PC-9 (cell line): Measurements from ENCODE around the gene C2orf15. TPM values are rescaled to one million over a fixed set of nuclear protein-coding genes. Genes with fewer than 3 reads are reported as not detected.
"Not testable (repeated sequence)": the region's sequence is repeated elsewhere in the genome, so short reads cannot be mapped to it uniquely, and the experiment has no call there.

ENCODE experiments used
- BruUV-seq: library from RNA; stranded (reverse); fragments of 400-500 nt; replicated peaks from 2 replicates; lab custom pipeline; 2021; lab: Mats Ljungman, UMichigan
- CTCF ChIA-PET: fragments of 300-600 bp; sonication (Branson Sonifier 250); formaldehyde crosslinking; loops from one replicate; lab custom pipeline; 2022; ENCODE audit warnings: antibody characterized with exemption; lab: Charles Lee
- POLR2A ChIA-PET: fragments of 300-600 bp; sonication (Branson Sonifier 250); formaldehyde crosslinking; loops from one replicate; lab custom pipeline; 2022; ENCODE audit warnings: antibody characterized with exemption; ENCODE audit not compliant: unreplicated experiment; lab: Charles Lee
- DNase-seq, 2 experiments: peaks; one replicate each; pipeline versions ENCODE4 v3.0.0 to v3.0.0-alpha.2; 2015 to 2022; ENCODE audit warnings: mixed read lengths in 1 of 2
- H2AFZ ChIP-seq: fragments of 200-600 bp; sonication (generic); 2 replicates; pipeline ENCODE4 v1.8.1; 2017; ENCODE audit warnings: antibody characterized with exemption
- H3F3A ChIP-seq: fragments of 200-600 bp; sonication (generic); 2 replicates; pipeline ENCODE4 v1.8.1; 2017; ENCODE audit warnings: antibody characterized with exemption, mild to moderate bottlenecking, low read depth; ENCODE audit not compliant: insufficient read depth
- H3K27ac ChIP-seq: fragments of 200-600 bp; sonication (generic); 2 replicates; pipeline ENCODE4 v1.6.1; 2016; ENCODE audit warnings: mixed run types
- H3K27me3 ChIP-seq: fragments of 200-600 bp; sonication (generic); 2 replicates; pipeline ENCODE4 v1.6.1; 2016; ENCODE audit warnings: low read depth, mixed run types; ENCODE audit not compliant: insufficient read depth
- H3K36me3 ChIP-seq: fragments of 200-600 bp; sonication (generic); 2 replicates; pipeline ENCODE4 v1.6.1; 2016; ENCODE audit warnings: low read depth, mixed run types
- H3K4me1 ChIP-seq: fragments of 200-600 bp; sonication (generic); replicated peaks from 2 replicates; pipeline ENCODE4 v1.6.1; 2016; ENCODE audit warnings: mixed run types; ENCODE audit not compliant: insufficient read depth
- H3K4me2 ChIP-seq: fragments of 200-600 bp; sonication (generic); 2 replicates; pipeline ENCODE4 v1.6.1; 2017; ENCODE audit warnings: mixed run types
- H3K4me3 ChIP-seq: fragments of 200-600 bp; sonication (generic); 2 replicates; pipeline ENCODE4 v1.6.1; 2016; ENCODE audit warnings: mixed run types
- H3K79me2 ChIP-seq: fragments of 200-600 bp; sonication (generic); 2 replicates; pipeline ENCODE4 v1.6.1; 2017; ENCODE audit warnings: low read depth, mixed run types
- H3K9me2 ChIP-seq: fragments of 200-600 bp; sonication (generic); 2 replicates; pipeline ENCODE4 v1.8.1; 2017; ENCODE audit warnings: mild to moderate bottlenecking; ENCODE audit not compliant: insufficient read depth
- H3K9me3 ChIP-seq: fragments of 200-600 bp; sonication (generic); 2 replicates; pipeline ENCODE4 v1.8.1; 2016; ENCODE audit warnings: low read depth; ENCODE audit not compliant: insufficient read depth
- H4K20me1 ChIP-seq: fragments of 200-600 bp; sonication (generic); 2 replicates; pipeline ENCODE4 v1.8.1; 2017; ENCODE audit not compliant: insufficient read depth
- CTCF ChIP-seq: fragments of 200-600 bp; sonication (generic); conservative IDR thresholded peaks from 2 replicates; pipeline ENCODE4 v1.6.1; 2017; ENCODE audit warnings: mixed run types, antibody characterized with exemption, mild to moderate bottlenecking, moderate library complexity
- EZH2 ChIP-seq: fragments of 200-600 bp; sonication (generic); IDR thresholded peaks from 2 replicates; pipeline ENCODE4 v1.8.0; 2017; ENCODE audit warnings: antibody characterized with exemption, low read depth
- intact Hi-C: fragments of 100-400 bp; cut with micrococcal nuclease; formaldehyde crosslinking; loops from one replicate; pipeline ENCODE4 v1.10.0; 2022; ENCODE audit not compliant: unreplicated experiment
- total RNA-seq: library from RNA; stranded (reverse); gene quantifications from 2 replicates; pipeline ENCODE4 v1.2.3, GENCODE V29; 2021

Gene C2orf15
- total RNA-seq, 1 experiment from 2014 or later: 18.0 TPM

GRCh38 chr2:99188357-99188756 is 46.9 kb downstream of the C2orf15 start:
- peaks cover 49% of the 10 kb centered on the region for H3K79me2 ChIP-seq
- CTCF ChIA-PET: no interaction called here
- no peak overlapping the region for H3K4me3 ChIP-seq
- peaks cover 8% of the 10 kb centered on the region for H3K4me1 ChIP-seq
- peaks cover 32% of the 10 kb centered on the region for H3K36me3 ChIP-seq
- H3K9me3 ChIP-seq: no peaks in the 10 kb centered on the region
- POLR2A ChIA-PET: no interaction called here
- peaks cover 36% of the 10 kb centered on the region for H4K20me1 ChIP-seq
- no peak for DNase-seq
- no peak overlapping the region for H3K4me2 ChIP-seq
- intact Hi-C loops: no loop called here
- no peak for TF ChIP-seq CTCF
- TF ChIP-seq EZH2: no peak
- no peaks in the 10 kb centered on the region for H3K9me2 ChIP-seq
- BruUV-seq: no TSS peak
- no peaks in the 10 kb centered on the region; the same call in 1 of the 2 replicates for H3F3A ChIP-seq
- no peak overlapping the region for H3K27ac ChIP-seq
- no peak overlapping the region for H2AFZ ChIP-seq
- H3K27me3 ChIP-seq: no peaks in the 10 kb centered on the region

- Histone ChIP-seq H4K20me1 (peaks cover 30% of the 10 kb centered on the region), H3K4me1 (no peaks in the 10 kb centered on the region), H3K9me3 (no peaks in the 10 kb centered on the region), H3K4me2 (no peak overlapping the region), H2AFZ (no peak overlapping the region), H3K79me2 (peaks cover 27% of the 10 kb centered on the region), H3K27ac (no peak overlapping the region), H3F3A (no peaks in the 10 kb centered on the region; the same call in 1 of the 2 replicates), H3K27me3 (no peaks in the 10 kb centered on the region), H3K4me3 (no peak overlapping the region), H3K9me2 (no peaks in the 10 kb centered on the region), H3K36me3 (peaks cover 48% of the 10 kb centered on the region)
- intact Hi-C loops: no loop called here
- no peak for DNase-seq
- no peak for TF ChIP-seq EZH2
- TF ChIP-seq CTCF: no peak; the same call in 1 of the 2 replicates
- ChIA-PET CTCF (no interaction called here), POLR2A (no interaction called here)
- no TSS peak for BruUV-seq
Observed at GRCh38 chr2:99190548-99190947, 49.0 kb downstream of the C2orf15 start.

DNA sequence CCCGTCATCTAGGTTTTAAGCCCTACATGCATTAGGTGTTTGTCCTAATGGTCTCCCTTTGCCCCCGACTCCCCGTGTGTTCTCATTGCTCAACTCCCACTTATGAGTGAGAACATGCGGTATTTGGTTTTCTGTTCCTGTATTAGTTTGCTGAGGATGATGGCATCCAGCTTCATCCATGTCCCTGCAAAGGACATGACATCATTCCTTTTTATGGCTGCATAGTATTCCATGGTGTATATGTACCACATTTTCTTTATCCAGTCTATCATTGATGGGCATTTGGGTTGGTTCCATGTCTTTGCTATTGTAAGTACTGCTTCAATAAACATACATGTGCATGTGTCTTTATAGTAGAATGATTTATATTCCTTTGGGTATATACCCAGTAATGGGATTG is 50.9 kb downstream of the C2orf15 start:
- H3K9me3 ChIP-seq, H3K4me1 ChIP-seq, POLR2A ChIA-PET, DNase-seq, H3K4me2 ChIP-seq, BruUV-seq, H3K27me3 ChIP-seq, H2AFZ ChIP-seq, H3K4me3 ChIP-seq, H3F3A ChIP-seq, H3K9me2 ChIP-seq, CTCF ChIA-PET, H3K27ac ChIP-seq, intact Hi-C loops: not testable (repeated sequence)
- Histone ChIP-seq H3K79me2 (0 out of 2 replicates have a peak, but pooled peaks cover 11% of the 10 kb centered on the region), H3K36me3 (peaks cover 51% of the 10 kb centered on the region), H4K20me1 (peaks cover 23% of the 10 kb centered on the region)
